SK-N-SH (cell line): ENCODE measurements around the gene PARD3. TPM values are rescaled to one million over a fixed set of nuclear protein-coding genes. Genes with fewer than 3 reads are reported as not detected.

Experiments used
- CTCF ChIA-PET: fragments of 300-600, 350-600 bp; formaldehyde crosslinking; extraction: SDS; loops from one replicate; lab custom pipeline; 2021; lab: Yijun Ruan, JAX
- POLR2A ChIA-PET: fragments of 350-600 bp; sonication (Branson Sonifier 250); formaldehyde crosslinking; extraction: SDS; loops from one replicate; lab custom pipeline; 2020; ENCODE audit warnings: antibody characterized with exemption, inconsistent platforms; lab: Yijun Ruan, JAX
- DNase-seq: peaks from one replicate; pipeline ENCODE4 v3.0.0; 2012
- H2AFZ ChIP-seq: fragments of 200-600 bp; sonication (generic); 2 replicates; pipeline ENCODE4 v1.8.1; 2016; ENCODE audit warnings: antibody characterized with exemption, mild to moderate bottlenecking, low read depth
- H3F3A ChIP-seq: fragments of 200-600 bp; sonication (generic); replicated peaks from 2 replicates; pipeline ENCODE3; 2016; ENCODE audit warnings: antibody characterized with exemption, mild to moderate bottlenecking; ENCODE audit not compliant: insufficient read depth
- H3K27ac ChIP-seq, 2 experiments: fragments of 200-500 bp in 1 of 2; fragments of 200-600 bp in 1 of 2; sonication (Bioruptor generic) in 1 of 2; sonication (generic), shearing (Covaris generic) in 1 of 2; 2 replicates each; pipeline versions ENCODE4 v1.5.1 to v1.6.1; 2014 to 2016; ENCODE audit warnings: low read depth in 2 of 2, inconsistent platforms in 1 of 2, low read length in 1 of 2, mild to moderate bottlenecking in 1 of 2, mixed read lengths in 1 of 2
- H3K27me3 ChIP-seq: fragments of 200-600 bp; sonication (generic), shearing (Covaris generic); 2 replicates; pipeline ENCODE4 v1.6.1; 2016; ENCODE audit warnings: mixed run types; ENCODE audit not compliant: insufficient read depth
- H3K36me3 ChIP-seq, 2 experiments: fragments of 200-500 bp in 1 of 2; fragments of 200-600 bp in 1 of 2; sonication (Bioruptor generic) in 1 of 2; sonication (generic) in 1 of 2; replicated peaks in 1 of 2; 2 replicates each; pipeline versions ENCODE3 to v1.5.1; 2014 to 2016; ENCODE audit warnings: low read length in 1 of 2, mild to moderate bottlenecking in 1 of 2; ENCODE audit not compliant: insufficient read depth in 2 of 2, control insufficient read depth in 1 of 2
- H3K4me1 ChIP-seq, 2 experiments: fragments of 200-500 bp in 1 of 2; fragments of 200-600 bp in 1 of 2; sonication (Bioruptor generic) in 1 of 2; sonication (generic), shearing (Covaris generic) in 1 of 2; 2 replicates each; pipeline versions ENCODE4 v1.5.1 to v1.6.1; 2014 to 2016; ENCODE audit warnings: low read depth in 1 of 2, low read length in 1 of 2, mixed run types in 1 of 2; ENCODE audit not compliant: insufficient read depth in 2 of 2, control insufficient read depth in 1 of 2
- H3K4me2 ChIP-seq: fragments of 200-600 bp; sonication (generic), shearing (Covaris generic); 2 replicates; pipeline ENCODE4 v1.6.1; 2017; ENCODE audit warnings: mixed run types
- H3K4me3 ChIP-seq, 2 experiments: fragments of 200-500 bp in 1 of 2; fragments of 200-600 bp in 1 of 2; sonication (Bioruptor generic) in 1 of 2; sonication (generic), shearing (Covaris generic) in 1 of 2; 2 replicates each; pipeline versions ENCODE4 v1.5.1 to v1.8.1; 2014 to 2016; ENCODE audit warnings: low read depth in 2 of 2, inconsistent platforms in 1 of 2, low read length in 1 of 2, mild to moderate bottlenecking in 1 of 2, mixed read lengths in 1 of 2, moderate library complexity in 1 of 2
- H3K79me2 ChIP-seq: fragments of 200-600 bp; sonication (generic); 2 replicates; pipeline ENCODE4 v1.8.1; 2017; ENCODE audit warnings: mild to moderate bottlenecking; ENCODE audit not compliant: insufficient read depth
- H3K9ac ChIP-seq: fragments of 200-600 bp; sonication (generic); 2 replicates; pipeline ENCODE4 v1.6.1; 2017; ENCODE audit warnings: mixed run types
- H3K9me2 ChIP-seq: fragments of 200-600 bp; sonication (generic); 2 replicates; pipeline ENCODE4 v1.6.1; 2017; ENCODE audit warnings: mixed run types
- H3K9me3 ChIP-seq: fragments of 200-600 bp; sonication (generic); 2 replicates; pipeline ENCODE4 v1.6.1; 2017; ENCODE audit warnings: mixed run types, mild to moderate bottlenecking, moderate library complexity
- H4K20me1 ChIP-seq: fragments of 200-600 bp; sonication (generic); 2 replicates; pipeline ENCODE4 v1.6.1; 2017; ENCODE audit warnings: mild to moderate bottlenecking, mixed run types; ENCODE audit not compliant: insufficient read depth
- CHD2 ChIP-seq: fragments of 150-350 bp; IDR thresholded peaks from 2 replicates; pipeline ENCODE4 v1.6.1; 2018; ENCODE audit warnings: low read length; ENCODE audit not compliant: partially characterized antibody
- ELF1 ChIP-seq: IDR thresholded peaks from 2 replicates; pipeline ENCODE4 v1.4.0; 2012
- EP300 ChIP-seq, 2 experiments: IDR thresholded peaks; 2 replicates each; pipeline versions ENCODE4 v1.4.0 to v1.6.1; 2012; ENCODE audit warnings: borderline replicate concordance in 1 of 2, low read depth in 1 of 2, low read length in 1 of 2
- GABPA ChIP-seq: IDR thresholded peaks from 2 replicates; pipeline ENCODE4 v1.4.0; 2012; ENCODE audit warnings: low read depth, mild to moderate bottlenecking
- IRF3 ChIP-seq: fragments of 150-350 bp; IDR thresholded peaks from 2 replicates; pipeline ENCODE4 v1.6.1; 2016; ENCODE audit warnings: mild to moderate bottlenecking, low read depth, low read length
- JUND ChIP-seq: IDR thresholded peaks from 2 replicates; pipeline ENCODE4 v1.4.0; 2012
- MAX ChIP-seq: IDR thresholded peaks from 2 replicates; pipeline ENCODE4 v1.4.0; 2012; ENCODE audit warnings: low read depth
- MEF2A ChIP-seq: IDR thresholded peaks from 2 replicates; pipeline ENCODE4 v1.4.0; 2012; ENCODE audit warnings: low read depth, borderline replicate concordance
- MXI1 ChIP-seq: IDR thresholded peaks from 2 replicates; pipeline ENCODE4 v1.6.1; 2012; ENCODE audit warnings: mild to moderate bottlenecking, low read depth, low read length, improper control_type of control experiment
- NRF1 ChIP-seq: IDR thresholded peaks from 2 replicates; pipeline ENCODE4 v1.6.1; 2012; ENCODE audit warnings: low read depth, mild to moderate bottlenecking, low read length
- REST ChIP-seq: IDR thresholded peaks from 2 replicates; pipeline ENCODE4 v1.6.1; 2012; ENCODE audit warnings: mild to moderate bottlenecking, low read depth, low read length, moderate library complexity
- RFX5 ChIP-seq: IDR thresholded peaks from 2 replicates; pipeline ENCODE4 v1.6.1; 2012; ENCODE audit warnings: mild to moderate bottlenecking, improper control_type of control experiment, low read length
- SIN3A ChIP-seq: IDR thresholded peaks from 2 replicates; pipeline ENCODE4 v1.6.1; 2012; ENCODE audit warnings: low read depth, mild to moderate bottlenecking, low read length, moderate library complexity, borderline replicate concordance
- SMC3 ChIP-seq: IDR thresholded peaks from 2 replicates; pipeline ENCODE4 v1.6.1; 2012; ENCODE audit warnings: low read depth, low read length, improper control_type of control experiment
- TAF1 ChIP-seq: IDR thresholded peaks from 2 replicates; pipeline ENCODE4 v1.6.1; 2012; ENCODE audit warnings: low read depth, mild to moderate bottlenecking, low read length, moderate library complexity, borderline replicate concordance
- YY1 ChIP-seq: IDR thresholded peaks from 2 replicates; pipeline ENCODE4 v1.4.0; 2012; ENCODE audit warnings: low read depth, mild to moderate bottlenecking
- WGBS: methylation state at CpG from one replicate; pipeline ENCODE4 v1.1.6; 2017; ENCODE audit warnings: low lambda C conversion rate; 5-methylcytosine and 5-hydroxymethylcytosine counted together
- polyA plus RNA-seq, 3 experiments: library from polyadenylated mRNA; depleted of rRNA; stranded (reverse); fragments of >200 nt; gene quantifications; 2 replicates each; pipeline ENCODE4 v1.2.3, GENCODE V29; 2012
- TF ChIP-seq, protein P1 (sequence below): fragments of 150-350 bp; IDR thresholded peaks from 2 replicates; pipeline ENCODE4 v1.6.1; 2017; ENCODE audit warnings: antibody characterized with exemption, low read length, low read depth, borderline replicate concordance
- TF ChIP-seq, protein P2 (sequence below): IDR thresholded peaks from 2 replicates; pipeline ENCODE4 v1.4.0; 2012; ENCODE audit warnings: low read depth, borderline replicate concordance
- TF ChIP-seq, protein P3 (sequence below): IDR thresholded peaks from 2 replicates; pipeline ENCODE4 v1.4.0; 2012; ENCODE audit warnings: low read depth, borderline replicate concordance

Gene PARD3
- polyA plus RNA-seq, 1 of the 3 experiments (the other 2 are of a cell fraction) = 29.4 TPM

DNA sequence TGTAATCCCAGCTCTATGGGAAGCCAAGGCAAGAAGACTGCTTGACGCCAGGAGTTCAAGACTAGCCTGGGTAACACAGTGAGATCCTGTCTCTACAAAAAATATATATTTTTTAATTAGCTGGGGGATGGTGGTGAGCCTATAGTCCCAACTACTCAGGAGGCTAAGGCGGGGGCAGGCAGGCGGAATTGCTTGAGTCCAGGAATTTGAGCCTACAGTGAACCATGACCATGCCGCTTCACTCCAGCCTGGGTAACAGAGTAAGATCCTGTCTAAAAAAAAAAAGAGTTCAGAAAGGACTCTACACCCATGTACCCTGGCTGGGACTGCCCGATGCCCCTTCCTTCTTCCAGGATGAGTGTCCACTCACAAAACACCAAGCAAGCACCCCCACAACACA lies 648.7 kb downstream of the PARD3 start:
- CTCF ChIA-PET = interaction anchor here (0.9 kb wide), 1 partner anchor 54 kb away, joined by 3 read pairs; no protein-coding TSS in a partner anchor
- Histone ChIP-seq H3K27me3 (no peaks in the 10 kb centered on the region), H3K9ac (no peak overlapping the region), H3K9me3 (no peaks in the 10 kb centered on the region), H3K4me2 (no peak overlapping the region), H3K79me2 (no peaks in the 10 kb centered on the region), H2AFZ (no peak overlapping the region)
- DNase-seq = no peak
- 90% methylated on average over 5 of the region's 5 CpGs for WGBS
- TF ChIP-seq, protein P1, sequence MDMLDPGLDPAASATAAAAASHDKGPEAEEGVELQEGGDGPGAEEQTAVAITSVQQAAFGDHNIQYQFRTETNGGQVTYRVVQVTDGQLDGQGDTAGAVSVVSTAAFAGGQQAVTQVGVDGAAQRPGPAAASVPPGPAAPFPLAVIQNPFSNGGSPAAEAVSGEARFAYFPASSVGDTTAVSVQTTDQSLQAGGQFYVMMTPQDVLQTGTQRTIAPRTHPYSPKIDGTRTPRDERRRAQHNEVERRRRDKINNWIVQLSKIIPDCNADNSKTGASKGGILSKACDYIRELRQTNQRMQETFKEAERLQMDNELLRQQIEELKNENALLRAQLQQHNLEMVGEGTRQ = no peak
- no peak for TF ChIP-seq RFX5
- TF ChIP-seq MAX = no peak
- TF ChIP-seq EP300 (IDR thresholded peaks at IDR 0.05; ENCODE audit: borderline replicate concordance in 1 of 2, low read depth in 1 of 2, low read length in 1 of 2) = no peak
- TF ChIP-seq, all 33 proteins: peak for 0
- POLR2A ChIA-PET = no interaction called here
- Histone ChIP-seq H3K36me3 (no peaks in the 10 kb centered on the region), H4K20me1 (no peaks in the 10 kb centered on the region), H3K4me1 (no peaks in the 10 kb centered on the region; a peak in 2 of 4 replicates), H3K9me2 (no peaks in the 10 kb centered on the region), H3F3A (peaks cover 7% of the 10 kb centered on the region), H3K27ac (no peak overlapping the region), H3K4me3 (no peak overlapping the region)

GRCh38 chr10:34164029-34164428 lies 651.1 kb downstream of the PARD3 start:
- WGBS = 94% methylated on average over 3 of the region's 3 CpGs
- Histone ChIP-seq H3K79me2 (no peaks in the 10 kb centered on the region), H3K4me2 (no peak overlapping the region), H3K36me3 (no peaks in the 10 kb centered on the region), H3K9ac (no peak overlapping the region), H2AFZ (no peak overlapping the region), H3K27ac (peak overlapping the region in 1 of 2 experiments; percentile 44; a peak in 1 of 4 replicates), H3K9me2 (no peaks in the 10 kb centered on the region), H3K9me3 (no peaks in the 10 kb centered on the region), H3F3A (peaks cover 7% of the 10 kb centered on the region), H3K4me1 (no peaks in the 10 kb centered on the region; a peak in 2 of 4 replicates), H3K4me3 (no peak overlapping the region), H3K27me3 (no peaks in the 10 kb centered on the region), H4K20me1 (no peaks in the 10 kb centered on the region)
- POLR2A ChIA-PET = no interaction called here
- CTCF ChIA-PET = no interaction called here
- no peak for DNase-seq
- no peak for TF ChIP-seq YY1
- no peak for TF ChIP-seq NRF1
- TF ChIP-seq, protein P2, sequence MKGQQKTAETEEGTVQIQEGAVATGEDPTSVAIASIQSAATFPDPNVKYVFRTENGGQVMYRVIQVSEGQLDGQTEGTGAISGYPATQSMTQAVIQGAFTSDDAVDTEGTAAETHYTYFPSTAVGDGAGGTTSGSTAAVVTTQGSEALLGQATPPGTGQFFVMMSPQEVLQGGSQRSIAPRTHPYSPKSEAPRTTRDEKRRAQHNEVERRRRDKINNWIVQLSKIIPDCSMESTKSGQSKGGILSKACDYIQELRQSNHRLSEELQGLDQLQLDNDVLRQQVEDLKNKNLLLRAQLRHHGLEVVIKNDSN = no peak
- TF ChIP-seq CHD2 = no peak
- TF ChIP-seq GABPA = no peak
- TF ChIP-seq JUND = no peak
- TF ChIP-seq TAF1 = no peak
- TF ChIP-seq REST = no peak
- TF ChIP-seq RFX5 = no peak
- TF ChIP-seq ELF1 = no peak
- TF ChIP-seq, protein P3, sequence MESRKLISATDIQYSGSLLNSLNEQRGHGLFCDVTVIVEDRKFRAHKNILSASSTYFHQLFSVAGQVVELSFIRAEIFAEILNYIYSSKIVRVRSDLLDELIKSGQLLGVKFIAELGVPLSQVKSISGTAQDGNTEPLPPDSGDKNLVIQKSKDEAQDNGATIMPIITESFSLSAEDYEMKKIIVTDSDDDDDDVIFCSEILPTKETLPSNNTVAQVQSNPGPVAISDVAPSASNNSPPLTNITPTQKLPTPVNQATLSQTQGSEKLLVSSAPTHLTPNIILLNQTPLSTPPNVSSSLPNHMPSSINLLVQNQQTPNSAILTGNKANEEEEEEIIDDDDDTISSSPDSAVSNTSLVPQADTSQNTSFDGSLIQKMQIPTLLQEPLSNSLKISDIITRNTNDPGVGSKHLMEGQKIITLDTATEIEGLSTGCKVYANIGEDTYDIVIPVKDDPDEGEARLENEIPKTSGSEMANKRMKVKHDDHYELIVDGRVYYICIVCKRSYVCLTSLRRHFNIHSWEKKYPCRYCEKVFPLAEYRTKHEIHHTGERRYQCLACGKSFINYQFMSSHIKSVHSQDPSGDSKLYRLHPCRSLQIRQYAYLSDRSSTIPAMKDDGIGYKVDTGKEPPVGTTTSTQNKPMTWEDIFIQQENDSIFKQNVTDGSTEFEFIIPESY = no peak
- TF ChIP-seq IRF3 = no peak
- TF ChIP-seq SMC3 = no peak
- no peak for TF ChIP-seq SIN3A
- no peak for TF ChIP-seq MXI1
- no peak for TF ChIP-seq MEF2A
